AG10803 (cell line): Measurements from ENCODE around the gene FARS2.

ENCODE experiments used
- DNase-seq: peaks from one replicate; pipeline ENCODE4 v3.0.0; 2010; ENCODE audit warnings: low read depth
- H3K4me3 ChIP-seq: 2 replicates; pipeline ENCODE4 v1.5.1; 2011; ENCODE audit warnings: mild to moderate bottlenecking, low read length, control low read depth
- TF ChIP-seq, protein P1 (sequence below): conservative IDR thresholded peaks from 2 replicates; pipeline ENCODE4 v1.5.1; 2011; ENCODE audit warnings: mild to moderate bottlenecking, low read length, control low read depth, inconsistent platforms

Gene FARS2

DNA sequence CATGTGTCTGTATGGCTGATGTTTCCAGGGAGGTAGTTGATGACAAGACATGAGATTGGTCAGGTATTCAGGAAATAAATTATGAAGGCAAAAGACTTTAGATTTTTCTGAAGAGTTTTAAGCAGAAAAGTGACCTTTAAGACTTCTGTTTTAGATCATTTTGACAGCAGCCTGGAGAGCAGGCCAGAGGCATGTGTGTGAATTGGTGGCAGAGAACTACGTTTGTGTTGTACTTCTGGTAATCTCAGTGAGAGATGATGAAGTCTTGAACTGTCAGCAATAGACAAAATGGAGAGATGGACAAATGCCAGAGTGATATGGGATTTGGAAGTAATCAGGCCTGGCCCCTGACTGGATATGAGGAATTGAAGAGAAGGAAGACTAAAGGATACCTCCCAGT lies 30.8 kb downstream of the FARS2 start:
- H3K4me3 ChIP-seq = no peak overlapping the region
- DNase-seq = no peak
- TF ChIP-seq, protein P1, sequence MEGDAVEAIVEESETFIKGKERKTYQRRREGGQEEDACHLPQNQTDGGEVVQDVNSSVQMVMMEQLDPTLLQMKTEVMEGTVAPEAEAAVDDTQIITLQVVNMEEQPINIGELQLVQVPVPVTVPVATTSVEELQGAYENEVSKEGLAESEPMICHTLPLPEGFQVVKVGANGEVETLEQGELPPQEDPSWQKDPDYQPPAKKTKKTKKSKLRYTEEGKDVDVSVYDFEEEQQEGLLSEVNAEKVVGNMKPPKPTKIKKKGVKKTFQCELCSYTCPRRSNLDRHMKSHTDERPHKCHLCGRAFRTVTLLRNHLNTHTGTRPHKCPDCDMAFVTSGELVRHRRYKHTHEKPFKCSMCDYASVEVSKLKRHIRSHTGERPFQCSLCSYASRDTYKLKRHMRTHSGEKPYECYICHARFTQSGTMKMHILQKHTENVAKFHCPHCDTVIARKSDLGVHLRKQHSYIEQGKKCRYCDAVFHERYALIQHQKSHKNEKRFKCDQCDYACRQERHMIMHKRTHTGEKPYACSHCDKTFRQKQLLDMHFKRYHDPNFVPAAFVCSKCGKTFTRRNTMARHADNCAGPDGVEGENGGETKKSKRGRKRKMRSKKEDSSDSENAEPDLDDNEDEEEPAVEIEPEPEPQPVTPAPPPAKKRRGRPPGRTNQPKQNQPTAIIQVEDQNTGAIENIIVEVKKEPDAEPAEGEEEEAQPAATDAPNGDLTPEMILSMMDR = no peak

DNA sequence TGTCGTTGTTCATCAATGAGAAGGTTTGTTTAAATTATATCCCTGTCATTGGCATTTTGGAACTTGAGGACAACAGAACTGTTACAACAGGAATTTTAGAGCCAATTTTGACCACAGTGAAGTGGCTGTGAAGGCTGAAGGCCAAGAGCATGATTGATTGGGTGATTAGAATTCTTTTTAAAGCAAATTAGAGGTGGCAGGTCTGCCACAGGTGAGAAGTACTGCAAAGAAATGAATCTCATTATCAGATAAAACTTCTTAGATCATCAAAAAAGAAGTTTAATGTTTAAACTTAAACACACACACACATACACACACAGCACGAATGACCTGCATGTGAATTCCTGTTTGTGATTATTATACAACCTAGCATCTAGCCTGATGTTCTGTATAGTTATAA lies 32.4 kb downstream of the FARS2 start:
- TF ChIP-seq, protein P1 = no peak
- DNase-seq = no peak
- H3K4me3 ChIP-seq = no peak overlapping the region

DNA sequence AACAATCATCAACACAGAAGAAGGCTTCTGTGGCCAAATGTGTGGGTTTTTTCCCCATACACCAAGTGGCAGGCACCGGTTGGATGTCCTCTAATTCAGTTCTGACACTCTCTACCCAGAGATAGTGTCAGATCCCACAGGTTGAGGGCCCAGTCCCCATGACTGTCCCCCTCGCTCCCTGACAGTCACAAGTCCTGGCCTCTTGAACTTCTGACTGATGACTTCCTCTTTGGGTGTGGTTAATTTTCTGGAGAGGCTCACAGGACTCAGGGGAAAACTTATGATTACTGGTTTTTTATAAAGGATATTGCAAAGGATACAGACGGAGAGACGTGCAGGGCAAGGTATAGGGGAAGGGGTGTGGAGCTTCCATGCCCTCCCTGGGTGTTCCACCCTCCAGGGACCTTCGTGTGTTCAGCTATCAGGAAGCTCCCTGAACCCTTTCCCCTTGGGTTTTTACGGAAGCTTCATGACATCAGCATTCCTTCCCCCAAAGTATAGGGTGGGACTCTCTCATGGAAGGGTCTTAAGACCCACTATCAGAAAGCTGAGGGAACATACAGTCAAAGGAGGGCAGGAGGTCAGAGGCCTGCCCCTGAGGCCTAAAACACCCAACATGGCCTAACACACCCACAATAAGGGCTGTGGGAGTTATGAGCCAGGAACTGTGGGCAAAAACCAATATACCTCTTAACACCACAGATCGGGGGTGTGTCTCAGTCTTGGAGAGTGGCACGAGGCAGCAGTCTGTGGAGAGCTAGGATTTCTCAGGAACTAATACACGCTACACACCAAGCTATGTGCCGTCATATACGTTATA lies 33.3 kb downstream of the FARS2 start:
- DNase-seq = no peak
- TF ChIP-seq, protein P1 = no peak
- no peak overlapping the region for H3K4me3 ChIP-seq

DNA sequence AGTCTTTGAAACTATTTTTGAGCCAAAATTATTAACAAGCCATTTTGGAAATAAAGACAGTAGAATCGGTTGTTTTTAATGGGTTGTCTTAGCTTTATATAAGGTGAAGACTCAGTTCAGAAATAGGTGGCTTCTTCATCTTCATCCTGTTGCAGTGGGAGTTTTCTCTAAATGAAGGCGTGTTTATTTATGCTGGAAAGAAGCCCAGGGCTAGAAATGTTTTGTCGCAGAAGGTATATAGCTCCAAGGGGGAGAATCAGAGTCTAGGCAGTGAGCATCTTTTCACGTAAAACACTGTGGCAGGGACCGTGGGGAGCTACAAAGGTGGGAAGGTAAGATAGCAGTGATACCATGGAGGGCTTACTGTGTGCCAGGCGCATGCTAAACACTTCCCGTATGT lies 34.3 kb downstream of the FARS2 start:
- TF ChIP-seq, protein P1 = no peak
- no peak overlapping the region for H3K4me3 ChIP-seq
- DNase-seq = no peak

DNA sequence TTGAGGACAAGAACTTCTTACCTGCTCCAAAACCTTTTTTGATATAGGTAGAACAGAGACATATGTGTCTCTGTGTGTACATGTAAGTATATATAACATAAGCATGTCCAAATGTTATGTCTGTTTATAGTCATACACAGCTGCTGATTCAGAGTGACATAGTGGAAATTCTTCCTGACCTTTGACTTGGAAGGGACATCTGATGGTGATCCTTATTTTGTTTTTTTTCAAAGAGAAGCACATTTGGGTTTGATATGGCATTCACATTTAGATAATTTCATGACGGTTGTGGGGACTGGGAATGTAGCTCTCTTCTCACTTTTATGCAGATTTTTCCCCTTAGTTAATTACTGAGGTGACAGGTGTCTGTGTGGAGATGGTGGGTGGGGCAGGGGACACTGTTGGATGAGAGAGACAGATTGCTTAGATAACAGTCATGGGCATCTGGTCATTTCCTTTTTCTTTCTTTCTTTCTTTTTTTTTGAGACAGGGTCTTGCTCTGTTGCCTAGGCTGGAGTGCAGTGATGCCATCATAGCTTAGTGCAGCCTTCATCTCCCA lies 39.0 kb downstream of the FARS2 start:
- no peak overlapping the region for H3K4me3 ChIP-seq

DNA sequence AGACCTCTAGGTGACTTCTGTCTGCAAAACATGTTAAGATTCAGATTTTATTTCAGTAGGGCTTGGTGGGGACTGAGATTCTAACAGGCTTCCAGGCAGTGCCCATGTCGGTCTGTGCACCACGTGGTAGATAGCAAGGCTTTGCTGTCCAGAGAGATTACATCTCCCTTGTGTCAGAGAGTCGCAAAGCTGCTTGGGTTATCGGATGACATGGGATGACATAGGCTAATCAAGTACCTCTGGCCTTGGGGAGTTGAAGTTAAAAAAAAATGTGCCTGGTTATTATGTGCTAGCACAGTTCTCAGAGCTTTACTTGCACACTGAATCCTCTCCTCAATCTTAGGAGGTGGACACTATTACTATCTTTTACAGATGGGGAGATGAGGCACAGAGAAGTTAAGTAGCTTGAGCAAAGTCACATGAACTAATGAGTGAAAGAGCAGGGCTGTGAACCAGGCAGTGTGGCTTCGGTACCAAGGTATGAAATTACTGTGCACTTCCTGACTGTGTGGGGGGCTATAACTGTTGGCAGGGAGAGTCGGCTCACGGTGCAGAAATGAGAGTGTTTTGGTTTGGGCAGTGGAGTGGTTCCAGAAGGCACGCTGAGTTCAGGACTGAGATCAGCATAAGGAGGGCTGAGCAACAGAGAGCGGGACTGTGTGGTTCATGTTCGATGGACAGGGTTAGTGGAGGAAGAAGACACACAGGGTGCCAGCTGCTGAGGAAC lies 41.1 kb downstream of the FARS2 start:
- TF ChIP-seq, protein P1 = no peak
- no peak for DNase-seq
- no peak overlapping the region for H3K4me3 ChIP-seq

More for the DNA sequence above, 39.0 kb downstream of the FARS2 start:
- TF ChIP-seq, protein P1 = no peak
- no peak for DNase-seq
